HG02970 (cell line): ENCODE data around the gene VTI1A.
"Not testable (repeated sequence)": the region's sequence is repeated elsewhere in the genome, so short reads cannot be mapped to it uniquely, and the experiment has no call there.

Experiments used
- ATAC-seq: cut with Tn5 transposase; IDR thresholded peaks from one replicate; pipeline ENCODE4 v1.9.1; 2021; ENCODE audit warnings: mild to moderate bottlenecking, moderate library complexity, moderate number of reproducible peaks; ENCODE audit not compliant: unreplicated experiment, low FRiP score

VTI1A gene

DNA sequence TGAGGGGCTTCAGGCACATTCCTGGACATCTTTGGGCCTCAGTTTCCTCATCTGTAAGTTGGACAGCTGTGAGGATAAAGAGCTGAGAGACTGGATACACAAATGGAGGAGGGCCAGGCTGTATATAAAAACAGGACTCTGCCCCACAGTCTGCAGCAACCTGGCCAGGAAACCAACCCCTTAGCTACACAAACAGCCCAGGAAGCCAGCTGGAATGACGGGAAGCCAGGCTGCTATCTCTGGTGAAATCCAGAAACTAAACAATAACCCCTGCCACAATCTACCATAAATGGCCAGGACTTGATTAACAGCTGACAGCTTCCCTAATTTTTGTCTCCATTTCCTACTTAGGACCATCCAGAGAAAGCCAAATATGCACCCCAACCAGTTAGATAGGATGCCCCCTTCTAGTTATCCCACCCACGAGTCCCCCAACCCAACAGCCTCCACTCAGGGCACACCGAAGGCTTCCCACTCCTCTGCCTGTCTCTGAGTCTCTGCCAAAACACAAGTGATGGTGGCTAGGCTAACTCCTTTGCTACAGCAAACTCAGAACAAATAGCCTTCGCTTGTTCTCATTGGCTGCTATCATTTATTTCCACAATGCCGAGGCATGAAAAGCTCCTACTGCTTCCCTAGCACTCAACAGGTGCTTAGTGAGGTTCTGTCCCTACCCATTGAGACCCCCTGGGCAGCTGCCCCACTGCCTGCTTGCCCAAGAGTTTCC, 393.1 kb downstream of the VTI1A start:
- no peak for ATAC-seq

DNA sequence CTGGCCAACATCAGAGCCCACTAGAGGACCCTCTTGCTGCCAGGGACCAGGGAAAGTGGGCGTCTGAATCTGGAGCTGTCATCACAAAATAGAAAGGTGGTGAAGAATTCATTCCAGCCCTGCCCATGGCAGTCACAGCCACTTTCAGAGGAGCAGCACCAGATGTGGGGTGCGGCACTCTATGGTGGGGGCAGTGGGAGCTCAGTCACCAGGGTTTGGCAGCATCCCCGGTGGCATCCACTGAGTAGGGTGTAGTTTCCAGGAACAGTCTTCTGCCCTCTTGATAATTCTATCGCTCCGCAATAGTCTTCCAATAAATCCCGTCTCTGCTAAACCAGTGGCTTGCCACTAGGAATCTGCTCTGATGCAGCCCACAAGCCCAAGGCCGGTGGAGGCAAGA, 394.5 kb downstream of the VTI1A start:
- ATAC-seq = no peak

DNA sequence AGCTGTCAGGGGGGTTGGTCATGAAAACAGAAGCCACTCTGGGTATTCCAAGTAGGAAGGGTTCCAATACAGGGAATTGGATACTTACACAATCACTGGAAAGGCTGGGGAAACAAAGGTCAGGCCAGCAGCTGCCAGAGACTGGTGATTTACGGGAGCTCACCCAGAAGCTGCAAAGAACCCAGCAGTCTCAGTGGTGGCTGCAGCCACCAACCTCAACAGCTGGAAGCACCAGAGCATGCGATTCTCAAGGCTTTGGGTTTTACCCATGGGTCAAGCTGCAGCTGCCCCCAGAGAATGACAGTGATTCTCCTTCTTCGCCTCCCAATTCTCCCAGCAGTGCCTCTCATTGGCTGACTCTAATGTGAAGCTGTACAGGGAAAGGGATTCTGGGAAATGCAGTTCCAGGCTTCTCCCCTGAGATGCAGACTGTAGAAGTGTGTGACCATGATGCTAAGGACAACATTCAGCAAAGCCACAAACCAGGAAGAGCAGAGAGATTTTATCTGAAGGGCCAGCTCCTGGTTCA, 395.9 kb downstream of the VTI1A start:
- no peak for ATAC-seq

GRCh38 chr10:112843623-112844022, 396.6 kb downstream of the VTI1A start:
- ATAC-seq = no peak

DNA sequence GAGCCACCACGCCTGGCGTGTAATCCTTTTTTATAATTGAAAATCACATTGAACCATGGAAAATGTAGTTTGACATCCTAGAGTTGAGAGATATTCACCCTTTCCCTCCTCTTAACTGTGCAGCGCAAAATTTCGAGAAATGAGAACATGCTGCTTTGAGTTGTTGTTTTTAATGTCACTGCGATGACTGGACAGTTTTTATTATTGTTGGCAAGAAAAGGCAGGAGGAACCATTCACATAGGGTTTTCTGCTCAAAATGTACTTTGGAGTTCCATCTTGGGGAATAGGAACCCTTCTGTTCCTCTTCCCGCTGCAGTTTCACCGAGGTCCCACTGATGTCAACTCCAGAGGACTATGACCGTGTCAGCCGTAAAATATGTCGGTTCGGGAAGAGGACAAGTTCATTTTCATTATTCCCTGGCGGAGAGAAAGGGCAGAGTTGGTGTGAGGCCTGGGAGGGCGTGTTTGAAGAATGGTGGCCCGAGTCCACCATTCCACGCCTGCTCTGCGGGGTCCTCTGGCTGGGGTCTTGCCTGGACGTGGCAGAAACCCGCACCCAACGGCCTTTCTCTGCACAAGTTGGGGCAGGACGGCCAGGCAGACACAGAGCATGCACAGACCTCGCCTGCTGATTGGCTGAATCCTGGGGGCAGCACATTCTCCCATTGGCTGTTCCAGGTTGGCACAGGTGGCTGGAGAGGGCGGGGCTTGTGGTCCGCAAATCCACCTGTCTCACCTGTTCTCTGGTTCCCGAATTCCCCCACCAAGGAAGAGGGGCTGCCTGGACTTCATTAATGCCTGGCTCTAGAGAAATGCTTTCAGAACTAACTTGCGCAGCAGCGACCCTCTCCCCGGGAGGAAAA, 397.9 kb downstream of the VTI1A start:
- ATAC-seq = no peak

DNA sequence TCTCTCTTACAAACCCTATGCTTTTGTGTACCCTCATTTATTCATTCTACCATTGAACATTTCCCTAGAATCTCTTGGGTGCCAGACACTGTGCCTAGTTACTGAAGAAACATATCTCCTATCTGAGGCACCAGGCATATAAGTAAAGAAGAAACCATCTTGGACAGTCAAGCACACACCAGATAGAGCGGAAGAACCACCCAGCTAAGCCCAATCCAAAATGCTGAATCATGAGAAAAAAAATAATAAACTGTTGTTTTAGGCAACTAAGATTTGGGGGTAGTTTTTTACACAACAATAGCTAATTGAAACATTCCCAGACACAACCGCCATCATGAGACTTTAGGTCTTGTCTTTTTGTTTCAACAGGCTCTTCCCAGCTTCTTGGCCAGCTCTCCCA, 400.8 kb downstream of the VTI1A start:
- no peak for ATAC-seq

DNA sequence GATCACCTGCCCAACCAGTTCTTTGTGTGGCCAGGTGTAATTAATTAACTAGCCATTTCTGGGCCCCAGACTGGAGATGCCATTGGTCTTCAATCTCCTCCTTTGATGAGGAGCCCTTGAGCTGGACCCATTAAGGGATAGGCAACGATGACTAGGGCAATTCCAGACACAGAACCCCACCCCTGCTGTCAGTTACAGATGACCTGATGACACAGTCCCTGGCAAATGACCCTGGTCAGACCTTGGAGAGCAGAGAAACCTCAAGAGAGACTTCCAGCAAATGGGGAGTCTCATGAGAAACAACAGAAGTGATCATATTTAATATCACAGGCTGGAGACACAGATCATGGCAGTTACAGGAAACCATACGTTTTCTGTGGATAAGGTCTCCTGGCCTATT, 401.2 kb downstream of the VTI1A start:
- ATAC-seq = no peak

- no peak for ATAC-seq
Observed at GRCh38 chr10:112848868-112849430, 401.9 kb downstream of the VTI1A start.

GRCh38 chr10:112849546-112849945, 402.5 kb downstream of the VTI1A start:
- no peak for ATAC-seq

DNA sequence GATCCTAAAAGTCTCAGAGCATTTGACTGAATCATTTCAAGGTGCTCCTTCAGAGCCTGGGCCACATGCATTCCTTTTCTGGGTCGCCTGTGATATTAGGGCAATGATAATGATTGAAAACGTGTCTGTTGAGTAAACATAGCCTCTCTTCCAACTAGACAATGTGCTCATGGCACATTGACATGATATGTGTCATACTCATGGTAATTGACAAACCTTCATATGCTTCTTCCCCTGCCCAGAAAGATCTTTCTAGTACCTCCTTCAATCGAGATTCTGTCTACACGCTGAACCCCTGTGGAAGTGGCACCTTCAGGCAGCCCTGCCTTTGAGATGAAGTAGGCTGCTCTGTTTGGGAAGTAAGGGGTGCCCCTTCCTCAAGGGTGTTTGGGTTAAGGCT, 404.2 kb downstream of the VTI1A start:
- no peak for ATAC-seq

DNA sequence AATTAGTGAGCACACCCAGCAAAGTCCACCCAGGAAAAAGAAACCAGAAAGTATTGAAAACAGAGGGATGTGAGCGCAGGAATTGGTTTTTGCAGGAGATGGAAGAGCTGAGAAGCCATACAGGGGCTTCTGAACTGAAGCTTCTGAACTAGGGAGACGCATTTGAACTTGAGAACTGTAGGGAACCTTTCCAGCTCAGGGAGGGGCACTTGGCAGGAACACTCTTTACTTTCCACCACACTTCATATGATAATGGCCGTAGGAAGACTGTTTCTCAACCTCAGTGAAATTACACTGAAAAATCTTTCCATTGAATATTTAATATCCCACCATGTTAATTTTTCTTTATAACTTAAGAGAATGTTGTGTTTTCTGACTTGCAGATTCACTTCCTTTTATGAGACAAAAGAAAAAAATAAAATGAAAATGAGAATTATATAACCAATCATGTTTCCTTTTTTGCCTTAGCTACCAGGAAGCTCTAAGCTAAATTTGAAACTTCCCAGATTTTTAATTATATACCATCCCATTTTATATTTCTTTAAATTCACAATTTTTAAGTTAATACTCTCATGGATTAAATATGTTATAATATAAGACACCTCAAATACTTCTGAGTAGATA, 404.7 kb downstream of the VTI1A start:
- ATAC-seq = no peak

DNA sequence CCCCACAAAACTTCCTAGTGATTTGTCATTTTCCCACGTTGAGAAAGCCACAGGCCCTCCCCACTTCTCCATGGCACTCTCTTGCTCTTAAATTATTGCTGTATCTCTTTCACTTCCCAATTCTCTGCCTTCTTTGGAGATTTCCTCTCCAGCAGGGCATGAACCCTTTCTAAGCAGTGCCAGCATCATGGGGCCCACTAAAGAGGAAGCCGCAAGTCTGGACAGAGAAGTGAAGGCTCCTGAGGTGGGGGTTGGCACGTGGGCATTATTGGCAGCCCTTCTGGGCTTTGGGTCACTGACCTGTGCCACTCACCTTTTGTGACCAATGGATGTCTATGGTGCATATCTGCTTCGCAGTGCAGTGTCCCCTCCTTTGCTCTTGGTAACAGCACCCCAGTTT, 405.3 kb downstream of the VTI1A start:
- ATAC-seq = no peak

- ATAC-seq = no peak
Observed at GRCh38 chr10:112855134-112855533, 408.1 kb downstream of the VTI1A start.

- no peak for ATAC-seq
Observed at GRCh38 chr10:112857493-112857892, 410.5 kb downstream of the VTI1A start.

- ATAC-seq = no peak
Observed at GRCh38 chr10:112858986-112859651, 412.1 kb downstream of the VTI1A start.

DNA sequence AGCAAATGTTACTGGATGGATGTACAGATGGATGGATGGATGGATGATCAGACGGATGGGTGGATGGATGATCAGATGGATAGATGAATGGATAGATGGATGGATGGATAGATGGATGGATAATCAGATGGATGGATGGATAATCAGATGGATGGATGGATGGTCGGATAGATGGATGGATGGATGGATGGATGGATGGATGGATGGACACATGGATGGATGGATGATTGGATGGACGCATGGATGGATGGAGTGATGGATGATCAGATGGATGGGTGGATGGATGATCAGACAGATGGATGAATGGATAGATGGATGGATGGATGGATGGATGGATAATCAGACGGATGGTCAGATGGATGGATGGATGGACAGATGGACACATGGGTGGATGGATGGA, 412.8 kb downstream of the VTI1A start:
- ATAC-seq = no peak

DNA sequence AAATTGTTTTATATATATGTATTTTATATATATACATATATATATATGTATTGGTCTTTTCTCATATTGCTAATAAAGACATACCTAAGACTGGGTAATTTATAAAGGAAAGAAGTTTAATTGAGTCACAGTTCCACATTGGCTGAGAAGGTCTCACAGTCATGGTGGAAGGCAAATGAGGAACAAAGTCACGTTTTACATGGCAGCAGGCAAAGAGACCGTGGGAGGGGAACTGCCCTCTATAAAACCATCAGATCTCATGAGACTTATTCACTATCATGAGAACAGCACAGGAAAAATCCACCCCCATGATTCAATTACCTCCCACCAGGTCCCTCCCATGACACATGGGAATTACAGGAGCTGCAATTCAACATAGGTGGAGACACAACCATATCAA, 416.4 kb downstream of the VTI1A start:
- not testable (repeated sequence) for ATAC-seq
